Loucy (cell line): ENCODE measurements around the gene PEAK1.

Experiments used
- H2AFZ ChIP-seq: fragments of 200-600 bp; sonication (generic); 2 replicates; pipeline ENCODE4 v1.6.0; 2016; ENCODE audit warnings: antibody characterized with exemption, mild to moderate bottlenecking, low read length, moderate library complexity
- H3F3A ChIP-seq: fragments of 200-600 bp; 2 replicates; pipeline ENCODE4 v1.6.0; 2016; ENCODE audit warnings: antibody characterized with exemption, low read depth, mild to moderate bottlenecking
- H3K27me3 ChIP-seq: fragments of 200-600 bp; sonication (generic); 2 replicates; pipeline ENCODE4 v1.6.1; 2014; ENCODE audit warnings: low read length, mild to moderate bottlenecking; ENCODE audit not compliant: insufficient read depth, poor library complexity, severe bottlenecking
- H3K36me3 ChIP-seq: fragments of 200-600 bp; sonication (generic); 2 replicates; pipeline ENCODE4 v1.6.1; 2016; ENCODE audit warnings: low read length; ENCODE audit not compliant: insufficient read depth
- H3K4me1 ChIP-seq: fragments of 200-600 bp; sonication (generic); 2 replicates; pipeline ENCODE4 v1.5.1; 2014; ENCODE audit warnings: low read length, mild to moderate bottlenecking; ENCODE audit not compliant: insufficient read depth, poor library complexity, severe bottlenecking
- H3K4me2 ChIP-seq: fragments of 200-600 bp; sonication (generic); 2 replicates; pipeline ENCODE4 v1.6.0; 2014; ENCODE audit warnings: antibody characterized with exemption, low read length, low read depth, mild to moderate bottlenecking; ENCODE audit not compliant: poor library complexity, severe bottlenecking
- H3K4me3 ChIP-seq: fragments of 200-600 bp; sonication (generic); 2 replicates; pipeline ENCODE4 v1.5.1; 2014; ENCODE audit warnings: low read length, mild to moderate bottlenecking, mixed read lengths; ENCODE audit not compliant: poor library complexity, severe bottlenecking
- H3K79me2 ChIP-seq: fragments of 200-600 bp; sonication (generic); 2 replicates; pipeline ENCODE4 v1.6.1; 2014; ENCODE audit warnings: low read length; ENCODE audit not compliant: insufficient read depth
- H3K9ac ChIP-seq: fragments of 200-600 bp; sonication (generic); 2 replicates; pipeline ENCODE4 v1.6.0; 2014; ENCODE audit warnings: mild to moderate bottlenecking, low read depth, low read length, moderate library complexity; ENCODE audit not compliant: poor library complexity, severe bottlenecking
- H3K9me2 ChIP-seq: fragments of 200-600 bp; sonication (generic); replicated peaks from 2 replicates; pipeline ENCODE4 v1.6.1; 2016; ENCODE audit warnings: low read depth, low read length, mixed read lengths
- H3K9me3 ChIP-seq: fragments of 200-600 bp; sonication (generic); 2 replicates; pipeline ENCODE4 v1.6.1; 2014; ENCODE audit warnings: mild to moderate bottlenecking, antibody characterized with exemption, low read length, low read depth; ENCODE audit not compliant: insufficient read depth
- H4K20me1 ChIP-seq: fragments of 200-600 bp; sonication (generic); 2 replicates; pipeline ENCODE4 v1.6.0; 2014; ENCODE audit warnings: antibody characterized with exemption, low read length, mild to moderate bottlenecking; ENCODE audit not compliant: insufficient read depth, poor library complexity, severe bottlenecking
- CTCF ChIP-seq: fragments of 200-600 bp; sonication (generic); conservative IDR thresholded peaks from 2 replicates; pipeline ENCODE4 v1.5.1; 2014; ENCODE audit warnings: mild to moderate bottlenecking, antibody characterized with exemption, low read length
- EZH2phosphoT487 ChIP-seq: fragments of 200-600 bp; IDR thresholded peaks from 2 replicates; pipeline ENCODE4 v1.6.1; 2018; ENCODE audit warnings: antibody characterized with exemption, mild to moderate bottlenecking, moderate library complexity, borderline replicate concordance

Gene PEAK1

GRCh38 chr15:77173487-77173886, 246.4 kb downstream of the PEAK1 start:
- H2AFZ ChIP-seq = no peak overlapping the region
- no peaks in the 10 kb centered on the region for H3K9me2 ChIP-seq
- H4K20me1 ChIP-seq = no peaks in the 10 kb centered on the region
- H3K4me3 ChIP-seq = no peak overlapping the region
- TF ChIP-seq CTCF (no peak), EZH2phosphoT487 (no peak)
- H3K4me1 ChIP-seq = no peaks in the 10 kb centered on the region
- no peaks in the 10 kb centered on the region for H3F3A ChIP-seq
- no peak overlapping the region for H3K9ac ChIP-seq
- H3K4me2 ChIP-seq = no peak overlapping the region
- H3K9me3 ChIP-seq = no peaks in the 10 kb centered on the region
- H3K36me3 ChIP-seq = no peaks in the 10 kb centered on the region
- no peaks in the 10 kb centered on the region for H3K27me3 ChIP-seq
- no peaks in the 10 kb centered on the region for H3K79me2 ChIP-seq

GRCh38 chr15:77171221-77171967, 248.5 kb downstream of the PEAK1 start:
- Histone ChIP-seq H2AFZ (no peak overlapping the region), H3K79me2 (no peaks in the 10 kb centered on the region), H3K9ac (no peak overlapping the region), H3F3A (no peaks in the 10 kb centered on the region), H3K9me2 (no peaks in the 10 kb centered on the region), H3K4me1 (no peaks in the 10 kb centered on the region), H4K20me1 (no peaks in the 10 kb centered on the region), H3K36me3 (no peaks in the 10 kb centered on the region), H3K4me3 (no peak overlapping the region), H3K4me2 (no peak overlapping the region), H3K27me3 (no peaks in the 10 kb centered on the region), H3K9me3 (no peaks in the 10 kb centered on the region)
- TF ChIP-seq CTCF (no peak), EZH2phosphoT487 (no peak)

- Histone ChIP-seq H3K27me3 (no peaks in the 10 kb centered on the region), H3K9ac (no peak overlapping the region), H3K9me3 (no peaks in the 10 kb centered on the region), H2AFZ (no peak overlapping the region), H3F3A (no peaks in the 10 kb centered on the region), H3K36me3 (no peaks in the 10 kb centered on the region), H3K4me3 (no peak overlapping the region), H4K20me1 (no peaks in the 10 kb centered on the region), H3K4me1 (no peaks in the 10 kb centered on the region), H3K9me2 (no peaks in the 10 kb centered on the region), H3K79me2 (no peaks in the 10 kb centered on the region), H3K4me2 (no peak overlapping the region)
- TF ChIP-seq EZH2phosphoT487 (no peak), CTCF (no peak)
Observed at GRCh38 chr15:77168616-77169015, 251.3 kb downstream of the PEAK1 start.
